ENCODE results near the gene NCDN. TPM values are rescaled to one million over a fixed set of nuclear protein-coding genes. Genes with fewer than 3 reads are reported as not detected.

The NCDN gene
- total and polyA plus RNA-seq, 3 donors from 2014 or later, result 27.3 to 33.9 (median 33.8) TPM

- TF ChIP-seq CTCF (IDR thresholded peaks at IDR 0.05) (no peak), POLR2A (IDR thresholded peaks at IDR 0.05) (no peak)
- intact Hi-C loops (cut with DNase I; ENCODE audit: low total_unique reads), result no loop called here
- Histone ChIP-seq H3K36me3 (ENCODE audit: low read depth, missing control alignments) (no peaks in the 10 kb centered on the region), H3K4me1 (no peaks in the 10 kb centered on the region), H3K4me3 (no peak overlapping the region), H3K9me3 (no peaks in the 10 kb centered on the region), H3K27me3 (no peaks in the 10 kb centered on the region), H3K27ac (no peak overlapping the region)
- 95% methylated on average over 14 to 15 of the region's 15 CpGs for WGBS, 2 donors
- no peak for DNase-seq
Observed at GRCh38 chr1:35589516-35590427, 32.2 kb downstream of the NCDN start.

GRCh38 chr1:35590476-35591040, 33.0 kb downstream of the NCDN start:
- TF ChIP-seq POLR2A (IDR thresholded peaks at IDR 0.05), result no peak
- no peak for TF ChIP-seq CTCF (IDR thresholded peaks at IDR 0.05)
- Histone ChIP-seq H3K27me3 (no peaks in the 10 kb centered on the region), H3K9me3 (no peaks in the 10 kb centered on the region), H3K27ac (no peak overlapping the region), H3K4me1 (no peaks in the 10 kb centered on the region), H3K4me3 (no peak overlapping the region), H3K36me3 (ENCODE audit: low read depth, missing control alignments) (no peaks in the 10 kb centered on the region)
- DNase-seq, result no peak
- intact Hi-C loops (cut with DNase I; ENCODE audit: low total_unique reads), result no loop called here
- 89 to 90% methylated on average over 14 to 25 of the region's 25 CpGs for WGBS, 2 donors

- intact Hi-C loops (cut with DNase I; ENCODE audit: low total_unique reads), result no loop called here
- Histone ChIP-seq H3K36me3 (ENCODE audit: low read depth, missing control alignments) (no peaks in the 10 kb centered on the region), H3K4me3 (no peak overlapping the region), H3K9me3 (no peaks in the 10 kb centered on the region), H3K4me1 (no peaks in the 10 kb centered on the region), H3K27ac (no peak overlapping the region), H3K27me3 (no peaks in the 10 kb centered on the region)
- no peak for DNase-seq
- WGBS, 2 donors, result 86 to 94% methylated on average over 8 of the region's 8 CpGs
- no peak for TF ChIP-seq CTCF (IDR thresholded peaks at IDR 0.05)
- TF ChIP-seq POLR2A (IDR thresholded peaks at IDR 0.05), result no peak
Observed at GRCh38 chr1:35591211-35591610, 33.6 kb downstream of the NCDN start.

- 75 to 83% methylated on average over 8 of the region's 8 CpGs for WGBS, 2 donors
- Histone ChIP-seq H3K27ac (no peak overlapping the region), H3K9me3 (no peaks in the 10 kb centered on the region), H3K4me1 (no peaks in the 10 kb centered on the region), H3K27me3 (no peaks in the 10 kb centered on the region), H3K4me3 (no peak overlapping the region), H3K36me3 (ENCODE audit: low read depth, missing control alignments) (no peaks in the 10 kb centered on the region)
- DNase-seq, result no peak
- intact Hi-C loops (cut with DNase I; ENCODE audit: low total_unique reads), result no loop called here
- TF ChIP-seq POLR2A (IDR thresholded peaks at IDR 0.05) (no peak), CTCF (IDR thresholded peaks at IDR 0.05) (no peak)
Observed at GRCh38 chr1:35592991-35593769, 35.6 kb downstream of the NCDN start.

Measured in testis (tissue), 3 donors.